Measurements from ENCODE around the gene CARD19. TPM values are rescaled to one million over a fixed set of nuclear protein-coding genes. Genes with fewer than 3 reads are reported as not detected.
"Not testable (repeated sequence)": the region's sequence is repeated elsewhere in the genome, so short reads cannot be mapped to it uniquely, and the experiment has no call there.

The CARD19 gene
- total RNA-seq, 2 donors from 2014 or later: 16.4 to 21.9 TPM

- Mint-ChIP-seq H3K4me1 (peaks cover 13% of the 10 kb centered on the region), H3K27me3 (ENCODE audit: insufficient read depth) (no peaks in the 10 kb centered on the region), H3K4me3 (no peak overlapping the region), H3K9me3 (no peaks in the 10 kb centered on the region), H3K36me3 (ENCODE audit: low read depth) (peaks cover 3% of the 10 kb centered on the region), H3K27ac (peak overlapping the region; percentile 26)
- TF ChIP-seq, protein P1, sequence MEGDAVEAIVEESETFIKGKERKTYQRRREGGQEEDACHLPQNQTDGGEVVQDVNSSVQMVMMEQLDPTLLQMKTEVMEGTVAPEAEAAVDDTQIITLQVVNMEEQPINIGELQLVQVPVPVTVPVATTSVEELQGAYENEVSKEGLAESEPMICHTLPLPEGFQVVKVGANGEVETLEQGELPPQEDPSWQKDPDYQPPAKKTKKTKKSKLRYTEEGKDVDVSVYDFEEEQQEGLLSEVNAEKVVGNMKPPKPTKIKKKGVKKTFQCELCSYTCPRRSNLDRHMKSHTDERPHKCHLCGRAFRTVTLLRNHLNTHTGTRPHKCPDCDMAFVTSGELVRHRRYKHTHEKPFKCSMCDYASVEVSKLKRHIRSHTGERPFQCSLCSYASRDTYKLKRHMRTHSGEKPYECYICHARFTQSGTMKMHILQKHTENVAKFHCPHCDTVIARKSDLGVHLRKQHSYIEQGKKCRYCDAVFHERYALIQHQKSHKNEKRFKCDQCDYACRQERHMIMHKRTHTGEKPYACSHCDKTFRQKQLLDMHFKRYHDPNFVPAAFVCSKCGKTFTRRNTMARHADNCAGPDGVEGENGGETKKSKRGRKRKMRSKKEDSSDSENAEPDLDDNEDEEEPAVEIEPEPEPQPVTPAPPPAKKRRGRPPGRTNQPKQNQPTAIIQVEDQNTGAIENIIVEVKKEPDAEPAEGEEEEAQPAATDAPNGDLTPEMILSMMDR (conservative IDR thresholded peaks at IDR 0.05): no peak
- H3K4me1 ChIP-seq (ENCODE audit: control insufficient read depth, insufficient read depth, low read length): peaks cover 5% of the 10 kb centered on the region
- H3K27ac ChIP-seq (ENCODE audit: low read depth, low read length): no peak overlapping the region
- WGBS, 2 experiments (ENCODE audit: insufficient coverage in 1 of 2, insufficient read length in 1 of 2): 92% methylated on average over 5 of the region's 5 CpGs; no CpG with 5 or more reads in 1 of the 2 experiments
- H3K4me3 ChIP-seq (ENCODE audit: low read length): no peak overlapping the region
- H3K36me3 ChIP-seq (ENCODE audit: control insufficient read depth, insufficient read depth, low read length): no peaks in the 10 kb centered on the region
- no peaks in the 10 kb centered on the region for H3K9me3 ChIP-seq (ENCODE audit: control insufficient read depth, low read length)
- H3K27me3 ChIP-seq (ENCODE audit: control insufficient read depth, insufficient read depth, low read length, poor library complexity, severe bottlenecking): no peaks in the 10 kb centered on the region
- H3K9ac ChIP-seq (ENCODE audit: extremely low read depth, low read length, poor library complexity, severe bottlenecking): no peak overlapping the region
- DNase-seq: no peak
These were observed 18.9 kb downstream of the CARD19 start for GRCh38 chr9:93114984-93115335.

GRCh38 chr9:93115486-93116071 lies 19.6 kb downstream of the CARD19 start:
- Mint-ChIP-seq H3K4me3 (no peak overlapping the region), H3K9me3 (no peaks in the 10 kb centered on the region), H3K27me3 (ENCODE audit: insufficient read depth) (no peaks in the 10 kb centered on the region), H3K36me3 (ENCODE audit: low read depth) (peaks cover 3% of the 10 kb centered on the region), H3K27ac (no peak overlapping the region), H3K4me1 (peaks cover 16% of the 10 kb centered on the region)
- H3K4me3 ChIP-seq (ENCODE audit: low read length): no peak overlapping the region
- no peaks in the 10 kb centered on the region for H3K36me3 ChIP-seq (ENCODE audit: control insufficient read depth, insufficient read depth, low read length)
- no peak overlapping the region for H3K9ac ChIP-seq (ENCODE audit: extremely low read depth, low read length, poor library complexity, severe bottlenecking)
- no peaks in the 10 kb centered on the region for H3K9me3 ChIP-seq (ENCODE audit: control insufficient read depth, low read length)
- no peak overlapping the region for H3K27ac ChIP-seq (ENCODE audit: low read depth, low read length)
- no peak for DNase-seq
- H3K4me1 ChIP-seq (ENCODE audit: control insufficient read depth, insufficient read depth, low read length): peaks cover 5% of the 10 kb centered on the region
- TF ChIP-seq, protein P1 (conservative IDR thresholded peaks at IDR 0.05): no peak
- 83% methylated on average over 3 of the region's 3 CpGs; no CpG with 5 or more reads in 1 of the 2 experiments for WGBS, 2 experiments (ENCODE audit: insufficient coverage in 1 of 2, insufficient read length in 1 of 2)
- H3K27me3 ChIP-seq (ENCODE audit: control insufficient read depth, insufficient read depth, low read length, poor library complexity, severe bottlenecking): no peaks in the 10 kb centered on the region

- Histone ChIP-seq H3K4me3 (ENCODE audit: low read length) (no peak overlapping the region), H3K9ac (ENCODE audit: extremely low read depth, low read length, poor library complexity, severe bottlenecking) (no peak overlapping the region), H3K27ac (ENCODE audit: low read depth, low read length) (no peak overlapping the region), H3K9me3 (ENCODE audit: control insufficient read depth, low read length) (no peaks in the 10 kb centered on the region), H3K4me1 (ENCODE audit: control insufficient read depth, insufficient read depth, low read length) (peaks cover 5% of the 10 kb centered on the region), H3K27me3 (ENCODE audit: control insufficient read depth, insufficient read depth, low read length, poor library complexity, severe bottlenecking) (no peaks in the 10 kb centered on the region), H3K36me3 (ENCODE audit: control insufficient read depth, insufficient read depth, low read length) (no peaks in the 10 kb centered on the region)
- H3K36me3 Mint-ChIP-seq (ENCODE audit: low read depth): no peaks in the 10 kb centered on the region
- WGBS, 2 experiments (ENCODE audit: insufficient coverage in 1 of 2, insufficient read length in 1 of 2): 80 to 85% methylated on average over 14 to 17 of the region's 17 CpGs
- H3K27ac Mint-ChIP-seq: no peak overlapping the region
- no peak overlapping the region for H3K4me3 Mint-ChIP-seq
- no peaks in the 10 kb centered on the region for H3K27me3 Mint-ChIP-seq (ENCODE audit: insufficient read depth)
- H3K9me3 Mint-ChIP-seq: no peaks in the 10 kb centered on the region
- TF ChIP-seq, protein P1 (conservative IDR thresholded peaks at IDR 0.05): no peak
- peak; percentile 62 for DNase-seq
- peaks cover 16% of the 10 kb centered on the region for H3K4me1 Mint-ChIP-seq
These were observed 20.3 kb downstream of the CARD19 start for GRCh38 chr9:93116072-93116961.

DNA sequence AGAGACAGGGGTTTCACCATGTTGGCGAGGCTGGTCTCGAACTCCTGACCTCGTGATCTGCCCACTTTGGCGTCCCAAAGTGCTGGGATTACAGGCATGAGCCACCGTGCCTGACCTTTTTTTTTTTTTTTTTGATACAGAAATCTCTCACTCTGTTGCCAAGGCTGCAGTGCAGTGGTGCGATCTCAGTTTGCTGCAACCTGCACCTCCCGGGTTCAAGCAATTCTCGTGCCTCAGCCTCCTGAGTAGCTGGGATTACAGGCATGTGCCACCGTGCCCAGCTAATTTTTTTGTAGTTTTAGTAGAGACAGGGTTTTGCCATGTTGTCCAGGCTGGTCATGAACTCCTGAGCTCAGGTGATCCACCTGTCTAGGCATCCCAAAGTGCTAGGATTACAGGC lies 21.5 kb downstream of the CARD19 start:
- not testable (repeated sequence) for H3K27ac Mint-ChIP-seq; H3K36me3 Mint-ChIP-seq (ENCODE audit: low read depth); DNase-seq; H3K9ac ChIP-seq (ENCODE audit: extremely low read depth, low read length, poor library complexity, severe bottlenecking); H3K27me3 Mint-ChIP-seq (ENCODE audit: insufficient read depth); H3K9me3 Mint-ChIP-seq; H3K27ac ChIP-seq (ENCODE audit: low read depth, low read length); H3K27me3 ChIP-seq (ENCODE audit: control insufficient read depth, insufficient read depth, low read length, poor library complexity, severe bottlenecking); H3K4me3 Mint-ChIP-seq; H3K4me3 ChIP-seq (ENCODE audit: low read length); H3K9me3 ChIP-seq (ENCODE audit: control insufficient read depth, low read length); H3K36me3 ChIP-seq (ENCODE audit: control insufficient read depth, insufficient read depth, low read length); H3K4me1 ChIP-seq (ENCODE audit: control insufficient read depth, insufficient read depth, low read length)
- H3K4me1 Mint-ChIP-seq: peaks cover 16% of the 10 kb centered on the region
- WGBS, 2 experiments (ENCODE audit: insufficient coverage in 1 of 2, insufficient read length in 1 of 2): 91% methylated on average over 5 to 9 of the region's 9 CpGs
